Breast epithelium (tissue), 4 donors: ENCODE measurements around the gene FRMD3. TPM values are rescaled to one million over a fixed set of nuclear protein-coding genes. Genes with fewer than 3 reads are reported as not detected.

ENCODE experiments used
- DNase-seq, 2 donors: peaks; one replicate each; pipeline ENCODE4 v3.0.0-alpha.2; 2019; ENCODE audit warnings: low spot score in 2 of 2
- H3K27ac ChIP-seq, 2 donors: fragments of 200-600 bp; sonication (generic) in 1 of 2; one replicate each; pipeline ENCODE4 v1.5.1; 2016 to 2019; ENCODE audit warnings: mild to moderate bottlenecking in 1 of 2
- H3K27me3 ChIP-seq, 2 donors: fragments of 200-600 bp; sonication (generic) in 1 of 2; one replicate each; pipeline versions ENCODE4 v1.5.1 to v1.6.0; 2017 to 2019; ENCODE audit warnings: control low read depth in 1 of 2, mild to moderate bottlenecking in 1 of 2
- H3K36me3 ChIP-seq: fragments of 200-600 bp; one replicate; pipeline ENCODE4 v1.5.1; 2019
- H3K4me1 ChIP-seq, 2 donors: fragments of 200-600 bp; sonication (generic); one replicate each; pipeline ENCODE4 v1.5.1; 2016 to 2019; ENCODE audit warnings: control low read depth in 1 of 2
- H3K4me3 ChIP-seq, 3 donors: fragments of 200-600 bp; sonication (generic); 1 replicate in 2 of 3; 2 replicates in 1 of 3; pipeline ENCODE4 v1.5.1; 2016 to 2019; ENCODE audit warnings: mild to moderate bottlenecking in 3 of 3, moderate library complexity in 2 of 3
- H3K9me3 ChIP-seq, 2 donors: fragments of 200-600 bp; sonication (generic) in 1 of 2; one replicate each; pipeline ENCODE4 v1.5.1; 2016 to 2019; ENCODE audit warnings: control low read depth in 1 of 2
- POLR2A ChIP-seq: fragments of 450-650 bp; IDR thresholded peaks from one replicate; pipeline ENCODE4 v1.6.1; 2016; ENCODE audit warnings: antibody characterized with exemption, mild to moderate bottlenecking, moderate library complexity
- POLR2AphosphoS5 ChIP-seq, 3 donors: sonication (generic); formaldehyde crosslinking; IDR thresholded peaks; one replicate each; pipeline ENCODE4 v1.6.1; 2017; ENCODE audit warnings: antibody characterized with exemption in 3 of 3
- intact Hi-C: fragments of 100-400 bp; cut with DNase I; formaldehyde crosslinking; loops from one replicate; pipeline ENCODE4 v1.15.1; 2023; ENCODE audit warnings: low total_unique reads
- total RNA-seq, 3 donors: library from RNA; depleted of rRNA; stranded (reverse); fragments of >200 nt; gene quantifications; one replicate each; pipeline ENCODE4 v1.1.0, GENCODE V29; 2016
- TF ChIP-seq, protein P1 (sequence below), 3 donors: fragments of 450-650 bp; IDR thresholded peaks; one replicate each; pipeline ENCODE4 v1.5.1; 2016 to 2017; ENCODE audit warnings: antibody characterized with exemption in 3 of 3, mild to moderate bottlenecking in 3 of 3, moderate library complexity in 3 of 3

FRMD3 gene
- total RNA-seq, 3 donors from 2014 or later, result 6.3 to 14.1 (median 14.1) TPM

- H3K4me1 ChIP-seq, result no peaks in the 10 kb centered on the region
- TF ChIP-seq POLR2A (no peak), POLR2AphosphoS5 (IDR thresholded peaks at IDR 0.05) (no peak)
- TF ChIP-seq, protein P1, sequence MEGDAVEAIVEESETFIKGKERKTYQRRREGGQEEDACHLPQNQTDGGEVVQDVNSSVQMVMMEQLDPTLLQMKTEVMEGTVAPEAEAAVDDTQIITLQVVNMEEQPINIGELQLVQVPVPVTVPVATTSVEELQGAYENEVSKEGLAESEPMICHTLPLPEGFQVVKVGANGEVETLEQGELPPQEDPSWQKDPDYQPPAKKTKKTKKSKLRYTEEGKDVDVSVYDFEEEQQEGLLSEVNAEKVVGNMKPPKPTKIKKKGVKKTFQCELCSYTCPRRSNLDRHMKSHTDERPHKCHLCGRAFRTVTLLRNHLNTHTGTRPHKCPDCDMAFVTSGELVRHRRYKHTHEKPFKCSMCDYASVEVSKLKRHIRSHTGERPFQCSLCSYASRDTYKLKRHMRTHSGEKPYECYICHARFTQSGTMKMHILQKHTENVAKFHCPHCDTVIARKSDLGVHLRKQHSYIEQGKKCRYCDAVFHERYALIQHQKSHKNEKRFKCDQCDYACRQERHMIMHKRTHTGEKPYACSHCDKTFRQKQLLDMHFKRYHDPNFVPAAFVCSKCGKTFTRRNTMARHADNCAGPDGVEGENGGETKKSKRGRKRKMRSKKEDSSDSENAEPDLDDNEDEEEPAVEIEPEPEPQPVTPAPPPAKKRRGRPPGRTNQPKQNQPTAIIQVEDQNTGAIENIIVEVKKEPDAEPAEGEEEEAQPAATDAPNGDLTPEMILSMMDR (IDR thresholded peaks at IDR 0.05), result no peak
- no peak overlapping the region for H3K27ac ChIP-seq
- intact Hi-C loops, result no loop called here
- no peaks in the 10 kb centered on the region for H3K27me3 ChIP-seq
- no peak for DNase-seq
- H3K4me3 ChIP-seq, result no peak overlapping the region
- no peaks in the 10 kb centered on the region for H3K9me3 ChIP-seq
- H3K36me3 ChIP-seq, result no peaks in the 10 kb centered on the region
Measured at GRCh38 chr9:83572524-83572923, 34.3 kb upstream of the FRMD3 start.

DNA sequence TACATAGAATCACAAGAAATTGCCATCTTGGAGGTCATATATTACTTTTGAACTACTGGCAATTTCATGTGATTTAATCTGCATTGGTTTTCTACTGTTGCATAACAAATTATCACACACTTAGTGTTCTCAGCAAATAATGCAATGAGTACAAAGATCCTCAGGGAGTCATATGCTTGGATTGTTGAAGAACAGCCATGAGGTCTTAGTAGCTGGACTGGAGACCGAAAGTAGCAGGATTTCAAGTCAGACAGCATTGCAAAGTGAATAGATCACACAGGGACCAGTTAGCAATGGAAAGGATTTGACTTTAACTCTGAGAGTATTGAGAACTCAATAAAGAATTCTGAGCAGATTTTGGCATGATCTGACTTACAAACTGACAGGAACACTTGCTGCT is 32.2 kb upstream of the FRMD3 start:
- no peaks in the 10 kb centered on the region for H3K27me3 ChIP-seq
- no peaks in the 10 kb centered on the region for H3K4me1 ChIP-seq
- H3K36me3 ChIP-seq, result no peaks in the 10 kb centered on the region
- H3K4me3 ChIP-seq, result no peak overlapping the region
- no peak for TF ChIP-seq POLR2A
- TF ChIP-seq POLR2AphosphoS5 (IDR thresholded peaks at IDR 0.05), result no peak
- TF ChIP-seq, protein P1 (IDR thresholded peaks at IDR 0.05), result no peak
- no peak overlapping the region for H3K27ac ChIP-seq
- no peak for DNase-seq
- no peaks in the 10 kb centered on the region for H3K9me3 ChIP-seq
- intact Hi-C loops, result no loop called here

- intact Hi-C loops, result no loop called here
- Histone ChIP-seq H3K36me3 (no peaks in the 10 kb centered on the region), H3K4me3 (no peak overlapping the region), H3K9me3 (no peaks in the 10 kb centered on the region), H3K4me1 (no peaks in the 10 kb centered on the region), H3K27me3 (no peaks in the 10 kb centered on the region), H3K27ac (no peak overlapping the region)
- TF ChIP-seq POLR2A (no peak), POLR2AphosphoS5 (IDR thresholded peaks at IDR 0.05) (no peak)
- TF ChIP-seq, protein P1 (IDR thresholded peaks at IDR 0.05), result no peak
- DNase-seq, result no peak
Measured at GRCh38 chr9:83569326-83569725, 31.1 kb upstream of the FRMD3 start.

GRCh38 chr9:83563360-83563759 is 25.2 kb upstream of the FRMD3 start:
- intact Hi-C loops, result no loop called here
- no peaks in the 10 kb centered on the region for H3K9me3 ChIP-seq
- H3K27me3 ChIP-seq, result no peaks in the 10 kb centered on the region
- no peak overlapping the region for H3K27ac ChIP-seq
- DNase-seq, result no peak
- H3K4me1 ChIP-seq, result no peaks in the 10 kb centered on the region
- H3K36me3 ChIP-seq, result no peaks in the 10 kb centered on the region
- H3K4me3 ChIP-seq, result no peak overlapping the region
- TF ChIP-seq POLR2A (no peak), POLR2AphosphoS5 (IDR thresholded peaks at IDR 0.05) (no peak)
- TF ChIP-seq, protein P1 (IDR thresholded peaks at IDR 0.05), result no peak

DNA sequence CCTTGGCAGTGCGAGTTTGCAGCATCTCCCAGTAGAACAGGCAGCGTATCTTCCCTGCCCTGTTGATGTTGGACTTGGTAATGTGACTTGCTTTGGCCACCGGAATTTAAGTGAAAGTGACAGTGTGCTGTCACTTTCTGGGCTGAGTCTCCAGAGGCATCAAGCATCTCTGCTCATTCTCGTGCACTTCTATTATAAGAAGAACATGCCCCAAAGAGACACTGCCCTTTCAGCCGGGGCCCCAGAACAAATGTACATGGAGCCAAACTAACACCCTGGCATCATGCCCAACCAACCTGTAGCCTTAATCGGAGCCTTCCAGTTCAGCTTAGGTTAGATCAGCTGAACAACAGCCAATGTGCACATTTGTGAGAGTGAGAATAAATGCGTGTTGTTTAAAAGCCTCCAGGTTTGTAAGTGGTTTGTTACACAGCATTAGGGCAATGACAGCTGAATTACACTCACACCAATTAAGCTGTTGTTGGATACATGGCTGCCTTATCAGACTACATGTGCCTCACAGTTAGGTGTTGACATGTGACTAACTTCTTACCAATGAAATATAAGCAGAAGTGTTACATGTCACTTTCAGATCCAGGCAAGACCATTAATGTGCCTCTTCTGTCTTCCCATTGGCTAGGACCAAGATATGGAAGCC is 22.1 kb upstream of the FRMD3 start:
- intact Hi-C loops, result no loop called here
- no peak overlapping the region for H3K27ac ChIP-seq
- H3K9me3 ChIP-seq, result no peaks in the 10 kb centered on the region
- no peak for DNase-seq
- TF ChIP-seq POLR2AphosphoS5 (IDR thresholded peaks at IDR 0.05) (no peak), POLR2A (no peak)
- TF ChIP-seq, protein P1 (IDR thresholded peaks at IDR 0.05), result no peak
- H3K4me1 ChIP-seq, result no peaks in the 10 kb centered on the region
- H3K36me3 ChIP-seq, result no peaks in the 10 kb centered on the region
- no peaks in the 10 kb centered on the region for H3K27me3 ChIP-seq
- no peak overlapping the region for H3K4me3 ChIP-seq
